Fibroblast of gingiva (primary cell): ENCODE data around the gene ABRACL.

Source experiments
- DNase-seq: peaks from one replicate; pipeline ENCODE4 v3.0.0-alpha.2; 2011; ENCODE audit warnings: low read depth

The ABRACL gene

GRCh38 chr6:139054001-139054400, 25.5 kb downstream of the ABRACL start:
- no peak for DNase-seq

DNA sequence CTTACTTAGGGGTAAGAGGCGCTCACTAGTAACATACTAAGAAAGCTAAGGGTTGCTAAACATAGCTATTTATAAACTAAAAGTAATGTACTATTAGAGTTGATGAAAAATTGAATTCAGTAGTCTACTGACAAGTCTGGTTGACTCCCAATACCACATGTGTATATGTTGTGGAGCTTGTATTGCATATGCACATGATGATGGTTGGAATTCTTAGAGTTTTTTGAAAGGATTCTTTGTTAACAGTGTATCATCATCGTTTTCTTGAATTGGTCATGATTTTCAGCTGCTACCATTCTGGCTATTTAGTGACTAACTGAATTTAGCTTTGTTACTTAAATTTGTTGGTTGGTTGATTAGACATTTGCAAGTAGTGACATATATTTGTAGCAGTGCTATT, 27.2 kb downstream of the ABRACL start:
- no peak for DNase-seq

GRCh38 chr6:139058029-139058428, 29.5 kb downstream of the ABRACL start:
- no peak for DNase-seq

- DNase-seq = peak; percentile 97
Observed at GRCh38 chr6:139060332-139060731, 31.8 kb downstream of the ABRACL start.

- DNase-seq = peak; percentile 89
Observed at GRCh38 chr6:139062932-139063646, 34.5 kb downstream of the ABRACL start.

GRCh38 chr6:139064981-139065665, 36.6 kb downstream of the ABRACL start:
- DNase-seq = no peak

DNA sequence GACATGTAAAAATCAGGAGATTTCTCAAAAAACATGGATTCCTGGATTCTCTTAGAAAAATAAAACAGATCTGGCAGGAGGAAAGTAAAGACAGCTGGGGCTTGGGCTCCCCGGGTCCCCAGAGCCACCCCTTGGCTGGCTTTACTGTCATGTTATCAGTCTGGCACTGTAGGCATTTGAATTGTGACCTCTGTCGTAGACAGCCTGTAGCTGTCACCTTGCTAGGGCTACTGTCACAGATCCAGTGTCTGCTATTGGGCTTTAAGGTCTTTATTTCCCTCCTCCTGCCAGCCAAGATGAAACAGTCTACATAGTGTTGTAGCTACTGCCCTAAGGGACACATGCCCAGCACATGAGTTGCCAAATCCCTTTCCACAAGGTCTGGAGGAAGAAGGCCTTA, 37.5 kb downstream of the ABRACL start:
- DNase-seq = no peak

GRCh38 chr6:139068846-139069245, 40.3 kb downstream of the ABRACL start:
- DNase-seq = no peak

DNA sequence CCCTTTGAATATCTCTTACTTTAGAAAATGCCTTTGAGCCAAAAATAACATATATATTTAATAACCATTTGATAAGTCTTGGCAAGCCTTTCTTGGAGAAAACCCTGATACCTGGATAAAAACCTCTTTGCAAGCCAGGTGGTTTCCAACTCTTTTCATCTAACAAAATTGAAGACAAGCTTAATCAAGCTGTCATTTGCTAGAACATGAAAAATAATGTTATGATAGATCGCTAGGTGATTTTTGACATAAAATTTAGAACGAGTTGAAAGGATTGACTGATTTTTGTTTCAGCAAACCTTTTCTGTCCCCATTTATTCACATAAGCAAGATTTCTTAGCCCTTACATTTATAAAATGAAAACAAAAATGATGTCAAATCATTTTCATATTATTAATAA, 44.6 kb downstream of the ABRACL start:
- no peak for DNase-seq

GRCh38 chr6:139079018-139079417, 50.5 kb downstream of the ABRACL start:
- no peak for DNase-seq

DNA sequence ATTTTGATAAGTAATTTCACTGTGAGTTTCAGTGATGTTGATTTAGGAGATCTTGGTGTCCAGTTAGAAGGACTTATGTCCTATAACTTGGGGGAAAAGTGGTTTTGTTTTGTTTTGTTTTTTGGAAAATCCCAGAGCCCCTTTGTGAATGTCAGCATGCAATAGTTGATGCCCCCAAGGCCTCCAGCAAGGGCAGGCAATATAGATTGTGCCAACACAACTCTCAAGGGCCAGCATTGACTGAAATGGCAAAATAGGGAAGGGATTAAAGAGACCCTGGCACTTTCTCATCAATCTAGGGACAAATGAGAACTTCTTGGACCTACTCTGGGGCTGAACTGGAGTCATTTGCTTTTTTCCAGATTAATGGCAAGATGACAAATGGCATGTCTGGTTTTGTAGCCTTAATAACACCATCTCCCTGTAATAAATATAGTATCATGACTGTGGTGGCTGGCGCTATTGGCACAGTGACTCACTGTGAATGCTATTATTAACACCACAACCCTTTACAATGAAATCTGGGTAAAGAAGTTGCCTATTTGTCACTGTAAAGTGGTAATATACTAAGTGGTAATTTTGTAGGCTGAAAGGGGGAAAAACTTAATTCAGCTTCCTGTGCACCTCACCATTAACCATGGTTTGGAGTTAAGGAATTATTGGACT, 51.8 kb downstream of the ABRACL start:
- DNase-seq = peak; percentile 38

GRCh38 chr6:139081471-139081870, 52.9 kb downstream of the ABRACL start:
- peak; percentile 44 for DNase-seq

- DNase-seq = no peak
Observed at GRCh38 chr6:139082370-139082769, 53.8 kb downstream of the ABRACL start.

DNA sequence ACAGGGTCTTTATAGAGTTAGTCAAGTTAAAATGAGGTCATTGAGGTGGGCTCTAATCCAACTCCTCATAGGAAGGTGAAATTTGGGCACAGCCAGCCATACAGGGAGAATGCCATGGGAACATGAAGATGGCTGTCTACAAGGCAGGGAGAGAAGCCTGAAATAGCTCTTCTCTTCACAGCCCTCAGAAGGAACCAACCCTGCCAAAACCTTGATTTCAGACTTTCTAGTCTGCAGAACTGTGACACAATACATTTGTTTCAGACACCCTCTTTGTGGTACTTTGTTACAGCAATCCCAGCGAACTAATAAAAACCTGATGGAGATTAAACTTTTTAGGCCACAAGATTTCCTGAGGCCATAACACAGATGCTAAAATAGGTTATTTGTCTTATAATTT, 63.3 kb downstream of the ABRACL start:
- peak; percentile 75 for DNase-seq
